HEK293T (cell line): Measurements from ENCODE around the gene CACNG1.

Source experiments
- CTCF ChIA-PET: fragments of 350-600 bp; formaldehyde crosslinking; extraction: SDS; loops from one replicate; lab custom pipeline; 2021; ENCODE audit warnings: antibody characterized with exemption, inconsistent platforms; lab: Yijun Ruan, JAX
- POLR2A ChIA-PET: fragments of 350-600 bp; formaldehyde crosslinking; extraction: SDS; loops from one replicate; lab custom pipeline; 2020; ENCODE audit warnings: antibody characterized with exemption, inconsistent platforms; lab: Yijun Ruan, JAX
- DNase-seq: peaks from one replicate; pipeline ENCODE4 v3.0.0; 2012; ENCODE audit warnings: mixed read lengths; ENCODE audit errors: extremely low spot score
- ARNT ChIP-seq: fragments of 450-650 bp; IDR thresholded peaks from 2 replicates; pipeline ENCODE4 v1.6.1; 2017; ENCODE audit warnings: mild to moderate bottlenecking
- BHLHE40 ChIP-seq: fragments of 450-650 bp; IDR thresholded peaks from 2 replicates; pipeline ENCODE4 v1.6.1; 2016; ENCODE audit warnings: mild to moderate bottlenecking, moderate library complexity, borderline replicate concordance
- CTBP1 ChIP-seq: fragments of 450-650 bp; IDR thresholded peaks from 2 replicates; pipeline ENCODE4 v1.6.1; 2016; ENCODE audit warnings: borderline replicate concordance
- ELF4 ChIP-seq: fragments of 450-650 bp; IDR thresholded peaks from 2 replicates; pipeline ENCODE4 v1.6.1; 2017; ENCODE audit warnings: antibody characterized with exemption
- FOXA1 ChIP-seq: fragments of 450-650 bp; IDR thresholded peaks from 2 replicates; pipeline ENCODE4 v1.6.1; 2016; ENCODE audit warnings: mild to moderate bottlenecking
- FOXK2 ChIP-seq: fragments of 450-650 bp; IDR thresholded peaks from 2 replicates; pipeline ENCODE4 v1.6.1; 2016; ENCODE audit warnings: mild to moderate bottlenecking
- FOXM1 ChIP-seq: fragments of 450-650 bp; IDR thresholded peaks from 2 replicates; pipeline ENCODE4 v1.6.1; 2017; ENCODE audit warnings: mild to moderate bottlenecking, borderline replicate concordance
- HDGF ChIP-seq: fragments of 450-650 bp; IDR thresholded peaks from 2 replicates; pipeline ENCODE4 v1.6.1; 2017; ENCODE audit warnings: antibody characterized with exemption, borderline replicate concordance
- L3MBTL2 ChIP-seq: fragments of 450-650 bp; conservative IDR thresholded peaks from 2 replicates; pipeline ENCODE4 v1.6.1; 2016; ENCODE audit warnings: mild to moderate bottlenecking
- LEF1 ChIP-seq: fragments of 450-650 bp; IDR thresholded peaks from 2 replicates; pipeline ENCODE4 v1.6.1; 2017; ENCODE audit warnings: mild to moderate bottlenecking, borderline replicate concordance
- NFRKB ChIP-seq: fragments of 450-650 bp; IDR thresholded peaks from 2 replicates; pipeline ENCODE4 v1.6.1; 2016; ENCODE audit warnings: mild to moderate bottlenecking, moderate library complexity
- PKNOX1 ChIP-seq: fragments of 450-650 bp; IDR thresholded peaks from 2 replicates; pipeline ENCODE4 v1.6.1; 2016
- SP1 ChIP-seq: fragments of 450-650 bp; IDR thresholded peaks from 2 replicates; pipeline ENCODE4 v1.6.1; 2017
- SUZ12 ChIP-seq: fragments of 450-650 bp; IDR thresholded peaks from 2 replicates; pipeline ENCODE4 v1.6.1; 2016; ENCODE audit warnings: mild to moderate bottlenecking
- TARDBP ChIP-seq: fragments of 450-650 bp; IDR thresholded peaks from 2 replicates; pipeline ENCODE4 v1.6.1; 2016
- ZNF384 ChIP-seq: fragments of 450-650 bp; IDR thresholded peaks from 2 replicates; pipeline ENCODE4 v1.6.1; 2016

Gene CACNG1

GRCh38 chr17:67041941-67042899 lies 2.1 kb upstream of the CACNG1 start:
- ChIA-PET POLR2A (no interaction called here), CTCF (interaction anchor here (0.6 kb wide), 1 partner anchor 22 kb away, joined by 3 read pairs; no protein-coding TSS in a partner anchor)
- no peak for DNase-seq
- TF ChIP-seq PKNOX1 (no peak), ZNF384 (no peak), NFRKB (no peak), HDGF (no peak), L3MBTL2 (no peak)

DNA sequence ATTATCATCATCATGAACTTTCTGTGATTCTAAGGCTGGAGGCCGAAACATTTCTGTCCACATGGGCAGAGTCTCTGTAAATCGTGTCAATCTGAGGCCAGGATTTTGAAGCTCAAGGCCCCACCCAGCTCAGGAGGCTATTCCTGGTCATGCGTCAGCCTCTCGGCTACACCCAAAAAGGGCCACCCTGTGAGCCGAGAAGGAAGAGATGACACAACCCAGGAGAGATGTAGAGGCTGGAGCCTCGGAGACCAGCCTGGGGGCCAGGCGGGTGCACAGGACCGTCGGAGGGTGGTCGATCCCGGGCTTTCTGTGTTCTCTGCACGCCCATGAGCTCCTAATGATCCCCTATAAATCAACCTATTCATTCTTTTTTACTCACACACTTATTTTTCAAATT lies 1.1 kb upstream of the CACNG1 start:
- ChIA-PET CTCF (no interaction called here), POLR2A (no interaction called here)
- no peak for DNase-seq
- TF ChIP-seq SUZ12 (no peak), PKNOX1 (no peak), BHLHE40 (no peak), NFRKB (no peak)

GRCh38 chr17:67044940-67045339 lies 586 bp downstream of the CACNG1 start:
- ChIA-PET POLR2A (no interaction called here), CTCF (no interaction called here)
- TF ChIP-seq PKNOX1 (no peak), CTBP1 (no peak), LEF1 (no peak), ELF4 (no peak)
- no peak for DNase-seq

DNA sequence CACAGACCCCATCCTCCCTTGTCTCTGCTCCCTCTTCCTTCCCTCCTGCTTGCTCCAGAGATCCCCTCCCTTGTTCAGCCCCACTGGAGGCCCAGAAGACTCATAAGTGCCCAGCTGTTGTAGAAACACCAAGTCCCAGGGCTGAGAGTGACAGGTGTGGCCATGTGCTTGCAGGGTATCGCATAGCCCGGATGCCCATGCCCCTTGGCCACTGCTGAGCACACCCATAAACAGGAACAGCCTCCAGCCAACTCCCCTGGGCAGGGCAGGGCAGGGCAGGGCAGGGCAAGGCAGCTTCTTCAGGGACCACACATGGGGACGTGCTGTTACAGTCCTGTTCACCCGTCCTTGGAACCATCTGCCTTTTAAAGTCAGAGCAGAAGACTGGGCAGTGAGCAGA lies 2.0 kb downstream of the CACNG1 start:
- CTCF ChIA-PET: no interaction called here
- DNase-seq: no peak
- TF ChIP-seq SUZ12 (no peak), HDGF (no peak), PKNOX1 (no peak), ARNT (no peak), TARDBP (no peak), LEF1 (no peak), FOXK2 (no peak), ELF4 (no peak), ZNF384 (no peak), L3MBTL2 (no peak), SP1 (no peak), BHLHE40 (no peak), FOXA1 (no peak), FOXM1 (no peak), CTBP1 (no peak), NFRKB (no peak)
- POLR2A ChIA-PET: no interaction called here

DNA sequence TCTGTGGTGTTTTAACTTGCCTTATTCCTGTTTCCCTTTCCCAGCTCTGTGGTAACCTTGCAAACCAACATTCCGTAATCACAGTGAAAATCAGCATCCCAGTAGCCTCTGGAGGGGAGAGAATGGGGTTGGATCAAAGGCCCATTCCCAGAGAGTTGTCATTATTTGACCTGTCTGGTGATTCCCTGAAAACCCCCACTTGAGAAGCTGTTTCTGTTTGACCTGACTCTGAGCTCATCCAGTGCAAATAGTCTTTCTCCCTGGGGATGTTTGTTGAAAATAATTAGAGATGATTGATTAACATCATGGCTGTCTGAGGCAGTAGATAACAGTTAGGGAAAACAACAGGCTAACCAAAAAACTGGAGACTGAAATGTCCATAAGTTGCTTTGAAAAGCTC lies 3.0 kb downstream of the CACNG1 start:
- ChIA-PET POLR2A (no interaction called here), CTCF (no interaction called here)
- no peak for TF ChIP-seq FOXM1
- TF ChIP-seq CTBP1: no peak
- TF ChIP-seq NFRKB: no peak
- TF ChIP-seq ELF4: no peak
- no peak for TF ChIP-seq LEF1
- no peak for TF ChIP-seq FOXK2
- no peak for TF ChIP-seq HDGF
- no peak for TF ChIP-seq BHLHE40
- TF ChIP-seq ZNF384: no peak
- TF ChIP-seq SUZ12: no peak
- DNase-seq: no peak

GRCh38 chr17:67049025-67049739 lies 4.8 kb downstream of the CACNG1 start:
- TF ChIP-seq SUZ12 (no peak), TARDBP (no peak), LEF1 (no peak), ARNT (no peak), FOXA1 (no peak), BHLHE40 (no peak), L3MBTL2 (no peak), FOXK2 (no peak), HDGF (no peak), NFRKB (no peak), FOXM1 (no peak), PKNOX1 (no peak), ZNF384 (no peak), ELF4 (no peak)
- DNase-seq: no peak
- CTCF ChIA-PET: no interaction called here
- POLR2A ChIA-PET: no interaction called here
